Mucosa of descending colon (tissue), 3 donors: Measurements from ENCODE around the gene USP20. TPM values are rescaled to one million over a fixed set of nuclear protein-coding genes. Genes with fewer than 3 reads are reported as not detected.

Experiments used
- ATAC-seq: fragments of 200-7000 bp; cut with Tn5 transposase; one replicate; pipeline ENCODE4 v1.9.1; 2020; ENCODE audit warnings: mild to moderate bottlenecking, moderate library complexity
- DNase-seq, 3 donors: peaks; one replicate each; pipeline ENCODE4 v3.0.0-alpha.2; 2020
- H3K36me3 ChIP-seq: fragments of 200-600 bp; one replicate; pipeline ENCODE4 v1.8.0; 2021; ENCODE audit warnings: low read depth, mild to moderate bottlenecking
- H3K4me1 ChIP-seq: fragments of 200-600 bp; one replicate; pipeline ENCODE4 v1.8.0; 2021; ENCODE audit warnings: low read depth, mild to moderate bottlenecking
- H3K4me3 ChIP-seq: fragments of 200-600 bp; one replicate; pipeline ENCODE4 v1.8.0; 2021; ENCODE audit warnings: mild to moderate bottlenecking
- H3K9me3 ChIP-seq: fragments of 200-600 bp; one replicate; pipeline ENCODE4 v1.8.0; 2021; ENCODE audit warnings: mild to moderate bottlenecking
- intact Hi-C, 2 donors: fragments of 100-400 bp; cut with DNase I in 1 of 2; cut with micrococcal nuclease in 1 of 2; formaldehyde crosslinking; loops; one replicate each; pipeline versions ENCODE4 v1.11.0 to v1.11.1; 2022; cut with DNase I, micrococcal nuclease
- total RNA-seq, 3 donors: library from RNA; stranded (reverse); fragmentation: NEBNext Ultra II Directional in 2 of 3; extraction: Animal tissue kit (Norgen Biotek cat#: 25700) in 2 of 3; gene quantifications; one replicate each; pipeline versions ENCODE4 v1.2.1 to v1.2.4, GENCODE V29; 2021 to 2023
- TF ChIP-seq, protein P1 (sequence below): fragments of 200-600 bp; IDR thresholded peaks from one replicate; pipeline ENCODE4 v1.8.0; 2022; ENCODE audit warnings: antibody characterized with exemption, mild to moderate bottlenecking
- donor health status: DM: no; HTN: no; CAD: no; lungs with moderate emphysema.
- donor health status: DM: no; HTN: no; CAD: no.
- donor health status: DM: no; HTN: yes; CAD: no.

Gene USP20
- total RNA-seq, 3 donors from 2014 or later: 20.2 to 32.3 (median 22.9) TPM

DNA sequence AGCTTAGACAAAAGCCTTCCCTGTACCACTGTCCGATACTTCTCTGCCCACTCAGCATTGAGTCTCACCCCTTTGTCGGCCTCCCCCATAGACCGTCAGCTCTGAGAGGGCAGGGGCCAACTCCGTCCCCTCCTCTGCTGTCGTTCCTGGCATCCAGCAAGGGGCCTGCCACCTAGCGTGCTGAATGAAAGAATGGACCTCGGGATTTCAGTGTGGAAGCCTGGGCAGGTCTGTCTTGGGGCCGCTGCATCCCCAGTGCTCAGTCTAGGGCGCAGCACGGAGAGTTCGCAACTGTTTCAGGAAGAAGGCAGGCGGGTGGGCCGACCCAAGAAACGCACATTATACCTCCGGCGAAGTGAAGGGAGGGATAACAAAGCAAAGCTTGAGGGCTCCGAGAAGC is 33.8 kb upstream of the USP20 start:
- no peak overlapping the region for H3K4me3 ChIP-seq
- no peaks in the 10 kb centered on the region for H3K9me3 ChIP-seq
- DNase-seq (no peak), ATAC-seq (no peak)
- intact Hi-C loops: no loop called here
- TF ChIP-seq, protein P1, sequence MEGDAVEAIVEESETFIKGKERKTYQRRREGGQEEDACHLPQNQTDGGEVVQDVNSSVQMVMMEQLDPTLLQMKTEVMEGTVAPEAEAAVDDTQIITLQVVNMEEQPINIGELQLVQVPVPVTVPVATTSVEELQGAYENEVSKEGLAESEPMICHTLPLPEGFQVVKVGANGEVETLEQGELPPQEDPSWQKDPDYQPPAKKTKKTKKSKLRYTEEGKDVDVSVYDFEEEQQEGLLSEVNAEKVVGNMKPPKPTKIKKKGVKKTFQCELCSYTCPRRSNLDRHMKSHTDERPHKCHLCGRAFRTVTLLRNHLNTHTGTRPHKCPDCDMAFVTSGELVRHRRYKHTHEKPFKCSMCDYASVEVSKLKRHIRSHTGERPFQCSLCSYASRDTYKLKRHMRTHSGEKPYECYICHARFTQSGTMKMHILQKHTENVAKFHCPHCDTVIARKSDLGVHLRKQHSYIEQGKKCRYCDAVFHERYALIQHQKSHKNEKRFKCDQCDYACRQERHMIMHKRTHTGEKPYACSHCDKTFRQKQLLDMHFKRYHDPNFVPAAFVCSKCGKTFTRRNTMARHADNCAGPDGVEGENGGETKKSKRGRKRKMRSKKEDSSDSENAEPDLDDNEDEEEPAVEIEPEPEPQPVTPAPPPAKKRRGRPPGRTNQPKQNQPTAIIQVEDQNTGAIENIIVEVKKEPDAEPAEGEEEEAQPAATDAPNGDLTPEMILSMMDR: no peak
- no peaks in the 10 kb centered on the region for H3K36me3 ChIP-seq
- H3K4me1 ChIP-seq: peaks cover 17% of the 10 kb centered on the region

DNA sequence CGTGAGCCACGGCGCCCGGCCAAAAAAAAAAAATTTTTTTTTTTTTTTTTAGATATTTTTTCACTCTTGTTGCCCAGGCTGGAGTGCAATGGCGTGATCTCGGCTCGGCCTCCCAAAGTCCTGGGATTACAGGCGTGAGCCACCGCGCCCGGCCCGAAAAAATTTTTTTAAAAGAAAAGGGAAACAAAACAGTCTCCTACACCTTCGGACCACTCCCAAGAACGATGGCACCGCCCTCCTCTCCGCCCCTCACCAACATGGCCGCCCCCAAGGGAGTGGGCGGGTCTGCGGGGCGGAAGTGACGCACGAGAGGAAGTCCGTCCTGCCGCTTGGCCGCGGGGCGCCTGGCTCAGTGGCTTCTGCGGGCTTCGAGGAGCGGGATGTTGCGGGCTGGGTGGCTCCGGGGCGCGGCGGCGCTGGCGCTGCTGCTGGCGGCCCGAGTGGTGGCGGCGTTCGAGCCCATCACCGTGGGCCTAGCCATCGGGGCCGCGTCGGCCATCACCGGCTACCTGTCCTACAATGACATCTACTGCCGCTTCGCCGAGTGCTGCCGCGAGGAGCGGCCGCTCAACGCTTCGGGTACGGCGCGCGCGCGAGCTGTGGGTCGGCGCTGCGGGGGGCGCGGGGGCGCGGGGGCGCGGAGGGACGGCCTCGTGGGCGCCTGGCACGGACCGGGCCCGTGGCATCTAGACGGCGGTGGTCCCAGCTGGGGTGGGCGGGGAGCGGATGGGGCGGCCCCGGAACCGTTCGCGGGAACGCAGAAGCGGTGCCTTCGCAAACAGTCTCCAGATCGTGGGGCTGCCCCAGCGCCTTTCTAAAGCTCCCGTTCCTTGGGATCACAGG is 32.2 kb upstream of the USP20 start, which contains the start of gene TOR1B:
TSS of gene TOR1B (plus strand) at position 352 of the 843 bp plus-strand sequence. CDS start at position 381, 29 bp downstream.
- intact Hi-C loops: no loop called here
- peak; percentile 95 for ATAC-seq
- peak; percentile 96 to 97 (median 97) for DNase-seq
- Histone ChIP-seq H3K4me3 (peak within 1 kb of the TSS; percentile 70), H3K36me3 (no peaks in the 10 kb centered on the region), H3K4me1 (peaks cover 19% of the 10 kb centered on the region), H3K9me3 (no peaks in the 10 kb centered on the region)
- TF ChIP-seq, protein P1: no peak

DNA sequence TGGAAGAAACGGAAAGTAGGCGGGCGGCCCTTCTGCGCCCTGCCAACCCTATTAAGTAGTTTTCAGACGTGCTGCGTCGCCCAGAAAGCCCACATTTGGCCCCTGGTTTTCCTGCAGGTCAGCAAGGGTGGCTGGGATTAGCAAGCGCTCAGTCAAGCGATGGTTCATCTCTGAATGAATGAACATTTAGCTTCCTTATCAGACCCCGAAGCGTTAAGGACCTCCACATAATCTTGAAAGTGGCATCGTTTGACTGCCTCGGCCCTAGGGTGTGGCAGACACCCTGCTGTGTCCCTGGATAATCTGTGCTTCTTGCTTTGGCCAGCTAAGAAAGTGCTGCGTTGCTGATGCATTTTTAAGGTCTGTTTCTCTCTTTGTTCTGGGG is 31.6 kb upstream of the USP20 start:
- ATAC-seq (peak; percentile 38), DNase-seq (no peak)

DNA sequence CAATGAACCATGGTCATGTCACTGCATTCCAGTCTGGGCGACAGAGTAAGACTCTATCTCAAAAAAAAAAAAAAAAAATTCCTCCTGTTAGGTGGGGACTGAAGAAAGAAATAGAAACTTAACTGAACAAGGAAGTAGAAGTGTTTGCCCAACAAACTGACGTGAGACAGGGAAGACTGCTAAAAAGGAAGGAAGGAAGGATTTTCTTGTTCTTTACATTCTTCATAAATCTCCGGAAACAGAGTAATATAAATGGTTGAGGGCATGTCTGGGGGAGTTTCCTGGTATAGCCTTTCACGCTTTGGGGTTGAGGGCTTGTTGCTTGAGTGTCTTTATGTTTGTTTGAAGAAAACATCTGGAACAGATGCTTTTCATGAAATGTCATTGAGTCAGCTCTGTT is 29.2 kb upstream of the USP20 start:
- peaks cover 33% of the 10 kb centered on the region for H3K4me1 ChIP-seq
- DNase-seq (no peak), ATAC-seq (peak; percentile 49)
- H3K9me3 ChIP-seq: no peaks in the 10 kb centered on the region
- TF ChIP-seq, protein P1: no peak
- H3K4me3 ChIP-seq: no peak overlapping the region
- H3K36me3 ChIP-seq: no peaks in the 10 kb centered on the region
- intact Hi-C loops: no loop called here

More for the DNA sequence above, 31.6 kb upstream of the USP20 start:
- Histone ChIP-seq H3K4me1 (peaks cover 19% of the 10 kb centered on the region), H3K36me3 (no peaks in the 10 kb centered on the region), H3K9me3 (no peaks in the 10 kb centered on the region), H3K4me3 (peak overlapping the region; percentile 70)
- intact Hi-C loops: no loop called here
- TF ChIP-seq, protein P1: no peak

DNA sequence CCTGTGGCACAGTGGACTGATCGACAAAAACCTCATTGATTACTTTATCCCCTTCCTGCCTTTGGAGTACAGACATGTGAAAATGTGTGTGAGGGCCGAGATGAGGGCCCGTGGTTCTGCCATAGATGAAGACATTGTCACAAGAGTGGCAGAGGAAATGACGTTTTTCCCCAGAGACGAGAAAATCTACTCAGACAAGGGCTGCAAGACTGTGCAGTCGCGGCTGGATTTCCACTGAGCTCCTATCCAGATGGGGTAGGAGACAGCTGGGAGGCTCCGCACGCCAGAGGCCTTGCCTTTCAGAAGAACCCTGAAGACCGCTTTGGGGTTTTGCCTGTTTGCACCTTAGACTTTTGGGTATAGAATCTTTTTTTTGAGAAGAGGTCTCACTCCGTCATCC is 25.9 kb upstream of the USP20 start:
- intact Hi-C loops: no loop called here
- TF ChIP-seq, protein P1: no peak
- Histone ChIP-seq H3K4me3 (no peak overlapping the region), H3K9me3 (no peaks in the 10 kb centered on the region), H3K36me3 (no peaks in the 10 kb centered on the region), H3K4me1 (peaks cover 47% of the 10 kb centered on the region)
- DNase-seq: no peak
- ATAC-seq: no peak
